Suprapubic skin (tissue), 4 donors: ENCODE measurements around the gene SMPX. TPM values are rescaled to one million over a fixed set of nuclear protein-coding genes. Genes with fewer than 3 reads are reported as not detected.

Source experiments
- DNase-seq, 2 donors: peaks; one replicate each; pipeline ENCODE4 v3.0.0-alpha.2; 2019; ENCODE audit warnings: low spot score in 2 of 2
- H3K27ac ChIP-seq: fragments of 200-600 bp; sonication (generic); one replicate; pipeline ENCODE4 v1.5.1; 2019
- H3K27me3 ChIP-seq: fragments of 200-600 bp; sonication (generic); one replicate; pipeline ENCODE4 v1.5.1; 2019
- H3K36me3 ChIP-seq: fragments of 200-600 bp; sonication (generic); one replicate; pipeline ENCODE4 v1.5.1; 2019
- H3K4me1 ChIP-seq: fragments of 200-600 bp; sonication (generic); one replicate; pipeline ENCODE4 v1.5.1; 2019
- H3K4me3 ChIP-seq: fragments of 200-600 bp; sonication (generic); one replicate; pipeline ENCODE4 v1.5.1; 2019; ENCODE audit warnings: mild to moderate bottlenecking
- H3K9me3 ChIP-seq: fragments of 200-600 bp; sonication (generic); one replicate; pipeline ENCODE4 v1.5.1; 2019
- EP300 ChIP-seq: sonication (generic); formaldehyde crosslinking; IDR thresholded peaks from one replicate; pipeline ENCODE4 v1.6.1; 2017; ENCODE audit warnings: antibody characterized with exemption
- POLR2A ChIP-seq, 2 donors: fragments of 450-650 bp; IDR thresholded peaks; one replicate each; pipeline ENCODE4 v1.6.1; 2017; ENCODE audit warnings: antibody characterized with exemption in 2 of 2, mild to moderate bottlenecking in 2 of 2, moderate library complexity in 2 of 2
- POLR2AphosphoS5 ChIP-seq, 3 donors: sonication (generic); formaldehyde crosslinking; IDR thresholded peaks; one replicate each; pipeline ENCODE4 v1.6.1; 2017; ENCODE audit warnings: antibody characterized with exemption in 3 of 3
- WGBS: methylation state at CpG from one replicate; pipeline ENCODE4 v1.1.5; 2018; 5-methylcytosine and 5-hydroxymethylcytosine counted together
- total RNA-seq, 4 donors: library from RNA; depleted of rRNA; stranded (reverse); fragments of >200 nt; gene quantifications; one replicate each; pipeline ENCODE4 v1.1.0, GENCODE V29; 2016
- TF ChIP-seq, protein P1 (sequence below), 2 donors: fragments of 200-600 bp in 1 of 2; fragments of 450-650 bp in 1 of 2; sonication (generic) in 1 of 2; IDR thresholded peaks; one replicate each; pipeline ENCODE4 v1.5.1; 2016 to 2019; ENCODE audit warnings: antibody characterized with exemption in 2 of 2, mild to moderate bottlenecking in 1 of 2, moderate library complexity in 1 of 2

The SMPX gene
- total RNA-seq, 4 donors from 2014 or later = not detected

DNA sequence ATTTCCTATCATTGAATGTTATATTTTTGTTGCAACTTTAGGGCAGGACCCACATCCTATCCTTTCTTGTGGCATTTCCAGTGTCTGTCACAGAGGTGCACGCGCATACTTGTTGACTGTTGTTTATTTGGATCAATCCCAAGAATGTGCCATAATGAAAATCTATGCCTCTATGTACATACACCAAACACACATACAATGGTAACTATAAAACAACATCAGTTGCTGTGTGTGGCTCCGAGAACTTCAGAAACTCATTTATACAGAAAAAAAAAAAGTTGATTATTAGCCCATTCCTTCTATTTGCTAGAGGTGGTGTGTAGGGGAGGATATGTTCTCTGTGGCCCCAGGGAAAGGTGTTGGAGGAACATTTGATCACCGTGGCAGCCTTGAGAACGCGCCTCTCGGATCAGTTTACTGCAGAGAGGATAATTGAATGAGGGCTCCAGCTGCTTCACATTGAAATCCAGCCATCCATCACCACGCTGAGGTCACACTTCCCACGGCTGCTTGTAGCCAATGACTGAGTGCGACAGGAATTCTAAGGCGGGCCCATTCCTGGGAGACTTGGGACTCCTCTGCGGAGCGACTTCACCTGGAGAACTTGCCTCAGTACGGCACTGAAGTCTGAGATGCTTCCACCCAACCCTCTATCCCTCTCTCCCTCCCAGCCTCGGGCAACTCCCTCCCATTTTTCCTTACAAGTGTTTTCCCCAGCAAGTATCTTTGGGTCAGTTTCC, 19.5 kb downstream of the SMPX start:
- DNase-seq = no peak
- Histone ChIP-seq H3K9me3 (no peaks in the 10 kb centered on the region), H3K27me3 (no peaks in the 10 kb centered on the region), H3K4me1 (peaks cover 5% of the 10 kb centered on the region), H3K36me3 (no peaks in the 10 kb centered on the region), H3K4me3 (no peak overlapping the region), H3K27ac (no peak overlapping the region)
- WGBS = 44% methylated on average over 15 of the region's 15 CpGs
- TF ChIP-seq POLR2A (IDR thresholded peaks at IDR 0.05) = no peak
- no peak for TF ChIP-seq POLR2AphosphoS5 (IDR thresholded peaks at IDR 0.05)
- TF ChIP-seq, protein P1, sequence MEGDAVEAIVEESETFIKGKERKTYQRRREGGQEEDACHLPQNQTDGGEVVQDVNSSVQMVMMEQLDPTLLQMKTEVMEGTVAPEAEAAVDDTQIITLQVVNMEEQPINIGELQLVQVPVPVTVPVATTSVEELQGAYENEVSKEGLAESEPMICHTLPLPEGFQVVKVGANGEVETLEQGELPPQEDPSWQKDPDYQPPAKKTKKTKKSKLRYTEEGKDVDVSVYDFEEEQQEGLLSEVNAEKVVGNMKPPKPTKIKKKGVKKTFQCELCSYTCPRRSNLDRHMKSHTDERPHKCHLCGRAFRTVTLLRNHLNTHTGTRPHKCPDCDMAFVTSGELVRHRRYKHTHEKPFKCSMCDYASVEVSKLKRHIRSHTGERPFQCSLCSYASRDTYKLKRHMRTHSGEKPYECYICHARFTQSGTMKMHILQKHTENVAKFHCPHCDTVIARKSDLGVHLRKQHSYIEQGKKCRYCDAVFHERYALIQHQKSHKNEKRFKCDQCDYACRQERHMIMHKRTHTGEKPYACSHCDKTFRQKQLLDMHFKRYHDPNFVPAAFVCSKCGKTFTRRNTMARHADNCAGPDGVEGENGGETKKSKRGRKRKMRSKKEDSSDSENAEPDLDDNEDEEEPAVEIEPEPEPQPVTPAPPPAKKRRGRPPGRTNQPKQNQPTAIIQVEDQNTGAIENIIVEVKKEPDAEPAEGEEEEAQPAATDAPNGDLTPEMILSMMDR (IDR thresholded peaks at IDR 0.05) = no peak
- TF ChIP-seq EP300 = no peak

DNA sequence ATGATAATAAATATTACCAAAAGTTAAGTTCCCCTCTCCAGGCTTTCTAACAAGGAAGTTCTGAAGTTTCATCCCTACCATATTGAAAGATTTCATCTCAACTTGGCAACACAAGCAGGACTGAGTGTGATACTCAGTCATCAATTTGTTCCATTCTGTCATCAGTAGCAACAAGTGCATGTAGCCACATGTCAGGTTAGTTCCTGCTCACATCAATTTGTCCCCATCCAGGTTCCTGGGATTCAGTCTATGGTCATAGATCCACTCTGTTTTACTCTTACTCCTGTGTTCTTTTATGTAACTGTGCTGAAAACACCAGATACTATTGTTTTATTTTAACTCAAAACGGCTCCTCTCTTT, 22.2 kb downstream of the SMPX start:
- H3K4me3 ChIP-seq = no peak overlapping the region
- H3K4me1 ChIP-seq = peaks cover 5% of the 10 kb centered on the region
- no peak overlapping the region for H3K27ac ChIP-seq

DNA sequence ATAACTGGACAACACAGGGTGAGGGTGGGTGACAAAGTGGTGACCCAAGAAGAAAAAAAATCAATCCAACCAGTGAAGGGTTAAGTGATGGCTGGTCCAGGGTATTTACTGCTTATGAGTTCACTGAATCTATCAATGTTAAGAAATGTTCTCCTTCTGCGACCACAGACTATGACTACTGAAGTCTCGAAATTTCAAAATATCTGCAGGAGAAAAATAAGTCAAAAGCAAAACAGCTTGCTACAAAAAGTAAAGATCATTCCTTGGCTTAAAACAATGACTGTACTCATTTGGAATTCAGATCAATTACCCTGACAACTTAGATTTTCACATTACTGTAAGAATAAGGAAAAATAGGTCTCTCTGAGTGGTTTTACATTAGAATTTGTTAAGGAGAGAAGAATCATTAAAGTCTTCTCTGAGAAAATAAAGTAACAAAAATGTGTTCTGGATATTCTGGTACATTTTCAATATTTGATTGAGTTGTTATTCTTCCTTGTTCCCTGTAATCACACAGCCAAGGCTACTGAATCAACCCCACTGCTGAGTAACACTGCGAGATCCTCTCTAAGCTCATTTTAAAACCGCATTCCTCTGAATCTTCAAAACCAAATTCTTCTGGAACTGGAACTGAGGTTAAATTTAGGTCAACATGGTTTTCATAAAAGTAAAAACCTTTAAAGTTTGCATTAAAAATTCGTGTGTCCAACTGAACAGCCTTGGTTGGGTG, 22.7 kb downstream of the SMPX start:
- no peak overlapping the region for H3K4me3 ChIP-seq
- TF ChIP-seq EP300 (no peak), POLR2AphosphoS5 (IDR thresholded peaks at IDR 0.05) (no peak), POLR2A (IDR thresholded peaks at IDR 0.05) (no peak)
- TF ChIP-seq, protein P1 (IDR thresholded peaks at IDR 0.05) = no peak
- 36% methylated on average over 5 of the region's 5 CpGs for WGBS
- no peak overlapping the region for H3K27ac ChIP-seq
- DNase-seq = no peak
- no peaks in the 10 kb centered on the region for H3K27me3 ChIP-seq
- peaks cover under 1% of the 10 kb centered on the region for H3K4me1 ChIP-seq
- H3K9me3 ChIP-seq = no peaks in the 10 kb centered on the region
- no peaks in the 10 kb centered on the region for H3K36me3 ChIP-seq

More for the DNA sequence above, 22.2 kb downstream of the SMPX start:
- WGBS = 81% methylated on average over 1 of the region's 1 CpG
- Histone ChIP-seq H3K9me3 (no peaks in the 10 kb centered on the region), H3K36me3 (no peaks in the 10 kb centered on the region), H3K27me3 (no peaks in the 10 kb centered on the region)
- TF ChIP-seq EP300 (no peak), POLR2AphosphoS5 (IDR thresholded peaks at IDR 0.05) (no peak), POLR2A (IDR thresholded peaks at IDR 0.05) (no peak)
- TF ChIP-seq, protein P1 (IDR thresholded peaks at IDR 0.05) = no peak
- no peak for DNase-seq

DNA sequence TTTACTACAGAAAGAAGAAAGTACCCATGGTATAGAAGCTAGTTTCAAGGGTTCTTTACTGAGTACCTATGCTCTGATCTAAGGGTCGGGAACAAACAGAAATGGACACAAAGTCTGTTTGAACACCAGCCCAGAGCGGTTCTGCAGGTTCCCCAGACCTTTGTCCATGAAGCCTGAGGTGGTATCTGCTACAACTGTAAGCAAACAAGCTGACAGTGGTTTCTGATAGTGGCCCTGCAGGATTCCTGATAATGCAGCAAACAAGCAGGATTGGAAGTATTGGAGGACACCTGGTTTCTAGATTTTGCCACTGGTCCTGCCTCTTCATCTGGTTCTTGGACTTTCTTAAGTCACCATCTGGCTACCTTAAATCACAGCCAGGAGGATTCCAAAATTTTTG, 23.7 kb downstream of the SMPX start:
- Histone ChIP-seq H3K27ac (no peak overlapping the region), H3K4me3 (no peak overlapping the region), H3K9me3 (no peaks in the 10 kb centered on the region), H3K4me1 (no peaks in the 10 kb centered on the region), H3K36me3 (no peaks in the 10 kb centered on the region), H3K27me3 (no peaks in the 10 kb centered on the region)
- no peak for DNase-seq
- TF ChIP-seq POLR2AphosphoS5 (IDR thresholded peaks at IDR 0.05) (no peak), EP300 (no peak), POLR2A (IDR thresholded peaks at IDR 0.05) (no peak)
- TF ChIP-seq, protein P1 (IDR thresholded peaks at IDR 0.05) = no peak
- WGBS = 55% methylated on average over 2 of the region's 2 CpGs

DNA sequence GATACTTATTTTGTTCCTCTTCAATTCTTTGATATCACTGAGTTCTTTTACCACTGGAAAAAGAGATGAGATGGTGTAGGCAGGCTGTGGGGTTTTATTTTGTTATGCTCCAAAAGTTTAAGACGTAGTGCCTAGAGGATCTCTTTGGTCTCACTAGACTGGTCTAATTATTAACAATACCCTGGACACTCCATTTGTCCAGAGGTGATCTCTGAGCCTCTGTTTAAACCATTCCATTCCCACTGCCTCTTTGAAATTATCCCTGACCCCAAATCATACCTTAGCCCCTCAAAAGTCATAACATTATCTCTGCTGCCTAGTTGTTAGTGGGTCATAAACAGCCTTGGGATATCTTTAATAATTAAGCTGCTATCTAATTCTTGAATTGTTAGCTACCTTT, 24.2 kb downstream of the SMPX start:
- no peak overlapping the region for H3K27ac ChIP-seq
- no peaks in the 10 kb centered on the region for H3K36me3 ChIP-seq
- no peaks in the 10 kb centered on the region for H3K9me3 ChIP-seq
- WGBS = 76% methylated on average over 1 of the region's 1 CpG
- H3K4me3 ChIP-seq = no peak overlapping the region
- H3K4me1 ChIP-seq = no peaks in the 10 kb centered on the region
- H3K27me3 ChIP-seq = no peaks in the 10 kb centered on the region
- DNase-seq = no peak
- TF ChIP-seq EP300 = no peak
- TF ChIP-seq POLR2AphosphoS5 (IDR thresholded peaks at IDR 0.05) = no peak
- TF ChIP-seq POLR2A (IDR thresholded peaks at IDR 0.05) = no peak
- TF ChIP-seq, protein P1 (IDR thresholded peaks at IDR 0.05) = no peak
